ENCODE results near the gene TRIM5. TPM values are rescaled to one million over a fixed set of nuclear protein-coding genes. Genes with fewer than 3 reads are reported as not detected.
A peak's percentile ranks its signal among the peaks of the same experiment; 100 is the strongest.
"Not testable (repeated sequence)": the region's sequence is repeated elsewhere in the genome, so short reads cannot be mapped to it uniquely, and the experiment has no call there.

The TRIM5 gene
- 44.4 TPM for total RNA-seq
- long read RNA-seq, transcript TRIM5-202 (8 exons, 2,991 nt) = major isoform, 28 of 85 reads
- long read RNA-seq, partial matches to known transcripts = 4 of 85 reads
- long read RNA-seq, other reads (novel, unspliced or antisense) = 53 of 85 reads

GRCh38 chr11:5684646-5685362 lies at the start of gene TRIM5:
TRIM5 (minus strand) TSS chr11:5685074; CDS start chr11:5680177, 4,897 bp downstream.
- DNase-seq = peak; percentile 88
- no peaks in the 10 kb centered on the region for H3K27me3 ChIP-seq
- intact Hi-C loops (cut with DNase I) = no loop called here
- TF ChIP-seq CTCF (IDR thresholded peaks at IDR 0.05) = peak; percentile 55
- peak; percentile 95 for ATAC-seq
- H3K27ac ChIP-seq = peak within 1 kb of the TSS; percentile 83
- H3K9me3 ChIP-seq = no peaks in the 10 kb centered on the region
- H3K4me3 ChIP-seq = peak within 1 kb of the TSS; percentile 68
- H3K4me1 ChIP-seq = peaks cover 15% of the 10 kb centered on the region
- H3K36me3 ChIP-seq = peaks cover 5% of the 10 kb centered on the region

GRCh38 chr11:5727691-5728090 lies 42.8 kb upstream of the TRIM5 start:
- Histone ChIP-seq H3K27ac (no peak overlapping the region), H3K4me1 (no peaks in the 10 kb centered on the region), H3K27me3 (no peaks in the 10 kb centered on the region), H3K4me3 (no peak overlapping the region), H3K36me3 (no peaks in the 10 kb centered on the region), H3K9me3 (no peaks in the 10 kb centered on the region)
- no peak for TF ChIP-seq CTCF (IDR thresholded peaks at IDR 0.05)
- ATAC-seq (no peak), DNase-seq (no peak)
- intact Hi-C loops (cut with DNase I) = no loop called here

GRCh38 chr11:5726351-5726750 lies 41.5 kb upstream of the TRIM5 start:
- no peaks in the 10 kb centered on the region for H3K36me3 ChIP-seq
- H3K4me3 ChIP-seq = no peak overlapping the region
- H3K27me3 ChIP-seq = no peaks in the 10 kb centered on the region
- ATAC-seq (no peak), DNase-seq (no peak)
- intact Hi-C loops (cut with DNase I) = no loop called here
- no peaks in the 10 kb centered on the region for H3K4me1 ChIP-seq
- H3K9me3 ChIP-seq = no peaks in the 10 kb centered on the region
- H3K27ac ChIP-seq = no peak overlapping the region
- TF ChIP-seq CTCF (IDR thresholded peaks at IDR 0.05) = no peak

GRCh38 chr11:5722622-5723021 lies 37.7 kb upstream of the TRIM5 start:
- Histone ChIP-seq H3K27ac (no peak overlapping the region), H3K27me3 (no peaks in the 10 kb centered on the region), H3K4me3 (no peak overlapping the region), H3K9me3 (no peaks in the 10 kb centered on the region), H3K36me3 (no peaks in the 10 kb centered on the region), H3K4me1 (no peaks in the 10 kb centered on the region)
- TF ChIP-seq CTCF (IDR thresholded peaks at IDR 0.05) = no peak
- no peak for DNase-seq
- no peak for ATAC-seq
- intact Hi-C loops (cut with DNase I) = no loop called here

- Histone ChIP-seq H3K27ac (no peak overlapping the region), H3K36me3 (no peaks in the 10 kb centered on the region), H3K4me3 (no peak overlapping the region), H3K4me1 (no peaks in the 10 kb centered on the region), H3K27me3 (no peaks in the 10 kb centered on the region), H3K9me3 (no peaks in the 10 kb centered on the region)
- intact Hi-C loops (cut with DNase I) = no loop called here
- ATAC-seq (no peak), DNase-seq (no peak)
- TF ChIP-seq CTCF (IDR thresholded peaks at IDR 0.05) = no peak
These were observed 35.0 kb upstream of the TRIM5 start for GRCh38 chr11:5719703-5720495.

- intact Hi-C loops (cut with DNase I); DNase-seq; ATAC-seq; H3K27ac ChIP-seq; H3K4me3 ChIP-seq; H3K4me1 ChIP-seq; H3K36me3 ChIP-seq; H3K27me3 ChIP-seq; H3K9me3 ChIP-seq: not testable (repeated sequence)
These were observed 31.6 kb upstream of the TRIM5 start for GRCh38 chr11:5716518-5716917.

Data from upper lobe of right lung (tissue), 1 donor.